ENCODE results near the gene PPEF2.
"Not testable (repeated sequence)": the region's sequence is repeated elsewhere in the genome, so short reads cannot be mapped to it uniquely, and the experiment has no call there.

The PPEF2 gene

GRCh38 chr4:75921910-75922309 is 19.7 kb upstream of the PPEF2 start:
- FAIRE-seq: no peak
- TF ChIP-seq TAF1 (IDR thresholded peaks at IDR 0.05; ENCODE audit: borderline replicate concordance, low read depth, low read length) (no peak), POLR2AphosphoS5 (IDR thresholded peaks at IDR 0.05; ENCODE audit: low read depth, low read length) (no peak), POLR2A (IDR thresholded peaks at IDR 0.05; ENCODE audit: low read depth, low read length) (no peak)
- DNase-seq (ENCODE audit: insufficient read length): no peak

DNA sequence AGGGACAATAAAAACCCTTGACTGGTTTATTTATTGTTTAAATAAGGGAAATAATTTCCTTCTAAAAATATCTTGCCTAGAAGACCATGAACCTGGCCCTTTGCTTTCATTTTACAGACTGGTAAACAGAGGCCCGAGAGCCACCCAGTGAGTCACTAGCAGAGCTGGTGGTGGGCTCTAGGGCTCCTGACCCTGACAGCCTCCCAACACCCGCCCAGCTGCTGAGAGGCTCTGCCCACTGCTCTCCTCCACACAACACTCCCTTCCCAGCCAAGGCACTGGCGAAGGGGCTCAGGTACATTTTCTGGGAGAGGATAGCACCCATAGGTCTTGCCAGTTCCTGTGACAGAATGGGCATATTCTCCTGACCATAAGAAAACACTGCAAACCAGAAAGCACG is 18.1 kb upstream of the PPEF2 start:
- TF ChIP-seq TAF1 (IDR thresholded peaks at IDR 0.05; ENCODE audit: borderline replicate concordance, low read depth, low read length) (no peak), POLR2A (IDR thresholded peaks at IDR 0.05; ENCODE audit: low read depth, low read length) (no peak)
- FAIRE-seq: no peak
- DNase-seq (ENCODE audit: insufficient read length): no peak

GRCh38 chr4:75919920-75920319 is 17.7 kb upstream of the PPEF2 start:
- no peak for TF ChIP-seq TAF1 (IDR thresholded peaks at IDR 0.05; ENCODE audit: borderline replicate concordance, low read depth, low read length)
- TF ChIP-seq POLR2A (IDR thresholded peaks at IDR 0.05; ENCODE audit: low read depth, low read length): no peak
- TF ChIP-seq POLR2AphosphoS5 (IDR thresholded peaks at IDR 0.05; ENCODE audit: low read depth, low read length): no peak
- no peak for FAIRE-seq
- no peak for DNase-seq (ENCODE audit: insufficient read length)

DNA sequence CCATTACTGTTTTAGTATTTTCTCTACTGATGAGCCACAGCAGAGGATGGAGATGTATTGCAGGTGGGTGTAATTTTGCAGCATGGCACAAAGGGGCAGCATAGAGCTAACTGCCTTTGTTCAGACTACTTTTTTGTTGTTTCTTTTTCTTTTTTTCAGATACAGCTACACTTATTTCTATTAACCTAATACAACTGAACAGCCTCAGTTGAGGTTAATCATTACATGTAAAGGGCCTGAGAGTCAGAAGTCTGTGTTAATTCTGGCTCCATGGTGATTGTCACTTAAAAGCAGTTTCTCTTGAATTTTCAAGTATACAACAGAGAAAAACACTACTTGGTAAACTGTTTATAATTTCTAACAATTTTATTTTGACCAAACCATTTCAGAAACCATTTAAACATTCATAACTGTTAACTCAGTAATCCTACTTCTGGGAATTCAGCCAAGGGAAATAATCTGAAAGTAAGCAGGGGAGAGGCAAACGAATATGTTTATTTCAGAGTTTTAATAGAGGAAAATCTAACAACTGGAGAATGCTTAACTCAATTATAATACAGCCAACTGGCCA is 13.9 kb upstream of the PPEF2 start:
- TF ChIP-seq POLR2AphosphoS5 (IDR thresholded peaks at IDR 0.05; ENCODE audit: low read depth, low read length) (no peak), POLR2A (IDR thresholded peaks at IDR 0.05; ENCODE audit: low read depth, low read length) (no peak), TAF1 (IDR thresholded peaks at IDR 0.05; ENCODE audit: borderline replicate concordance, low read depth, low read length) (no peak)
- peak; percentile 88 for FAIRE-seq
- no peak for DNase-seq (ENCODE audit: insufficient read length)

DNA sequence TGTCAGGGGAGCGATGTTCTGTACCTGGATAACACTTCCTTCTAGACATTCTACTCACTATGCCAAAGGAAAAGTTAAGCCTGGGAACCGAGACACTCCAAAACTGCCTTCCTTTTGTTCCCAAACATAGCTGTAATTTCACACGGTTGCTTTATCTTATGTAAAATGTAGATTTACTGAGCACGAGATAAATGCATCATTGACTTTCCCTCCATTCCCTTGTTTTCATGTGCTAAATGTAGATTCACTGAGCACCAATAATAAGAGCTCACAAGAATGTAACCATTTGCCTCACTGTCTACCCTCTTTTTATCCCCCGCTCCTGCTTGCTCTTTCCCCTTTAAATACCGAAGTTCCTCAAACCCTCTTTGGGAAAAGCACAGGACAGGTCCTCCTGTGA is 10.7 kb upstream of the PPEF2 start:
- no peak for FAIRE-seq
- TF ChIP-seq POLR2A (IDR thresholded peaks at IDR 0.05; ENCODE audit: low read depth, low read length): no peak
- no peak for TF ChIP-seq POLR2AphosphoS5 (IDR thresholded peaks at IDR 0.05; ENCODE audit: low read depth, low read length)
- TF ChIP-seq TAF1 (IDR thresholded peaks at IDR 0.05; ENCODE audit: borderline replicate concordance, low read depth, low read length): no peak

GRCh38 chr4:75910831-75911230 is 8.6 kb upstream of the PPEF2 start:
- FAIRE-seq: not testable (repeated sequence)

More for the DNA sequence above, 10.7 kb upstream of the PPEF2 start:
- DNase-seq (ENCODE audit: insufficient read length): no peak

DNA sequence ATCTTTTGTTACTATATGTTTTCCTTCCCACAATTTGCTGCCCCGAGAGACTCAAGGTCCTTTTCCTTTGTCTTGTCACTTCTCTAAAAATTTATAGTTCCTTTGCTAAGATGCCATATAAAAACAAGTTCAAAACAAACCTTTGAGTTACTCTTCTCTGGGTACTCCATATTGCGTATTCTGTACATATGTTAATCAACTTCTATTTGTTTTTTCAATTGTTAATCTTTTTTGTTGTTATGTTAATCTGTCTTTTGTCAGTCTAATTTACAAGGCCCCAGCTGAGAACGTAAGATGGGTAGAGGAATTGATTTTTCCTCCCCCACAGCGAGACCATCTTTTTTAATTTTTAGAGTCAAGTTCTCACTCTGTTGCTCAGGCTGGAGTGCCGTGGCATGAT is 7.2 kb upstream of the PPEF2 start:
- no peak for DNase-seq (ENCODE audit: insufficient read length)
- FAIRE-seq: no peak
- TF ChIP-seq POLR2AphosphoS5 (IDR thresholded peaks at IDR 0.05; ENCODE audit: low read depth, low read length) (no peak), TAF1 (IDR thresholded peaks at IDR 0.05; ENCODE audit: borderline replicate concordance, low read depth, low read length) (no peak), POLR2A (IDR thresholded peaks at IDR 0.05; ENCODE audit: low read depth, low read length) (no peak)

More at GRCh38 chr4:75910831-75911230, 8.6 kb upstream of the PPEF2 start:
- not testable (repeated sequence) for DNase-seq (ENCODE audit: insufficient read length)

DNA sequence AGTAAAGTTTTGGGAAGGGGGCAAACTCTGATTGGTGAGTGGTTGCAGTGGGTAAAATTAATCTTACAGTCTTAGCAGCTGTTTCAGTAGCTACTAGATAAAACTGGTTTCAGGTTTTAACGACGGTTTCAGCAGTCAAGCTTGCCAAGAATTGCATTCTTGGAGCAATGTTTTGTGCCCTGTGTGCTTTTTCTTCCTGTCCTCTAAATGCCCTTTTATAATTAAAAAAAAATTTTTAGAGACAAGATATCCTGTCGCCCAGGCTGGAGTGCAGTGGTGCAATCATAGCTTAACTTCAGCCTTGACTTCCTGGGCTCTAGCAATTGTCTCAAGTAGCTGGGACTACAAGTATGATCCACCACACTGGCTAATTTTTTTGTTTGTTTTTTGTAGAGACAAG is 6.3 kb upstream of the PPEF2 start:
- no peak for DNase-seq (ENCODE audit: insufficient read length)
- FAIRE-seq: no peak
- no peak for TF ChIP-seq TAF1 (IDR thresholded peaks at IDR 0.05; ENCODE audit: borderline replicate concordance, low read depth, low read length)
- no peak for TF ChIP-seq POLR2A (IDR thresholded peaks at IDR 0.05; ENCODE audit: low read depth, low read length)
- no peak for TF ChIP-seq POLR2AphosphoS5 (IDR thresholded peaks at IDR 0.05; ENCODE audit: low read depth, low read length)

GRCh38 chr4:75907966-75908365 is 5.7 kb upstream of the PPEF2 start:
- FAIRE-seq: no peak
- no peak for TF ChIP-seq POLR2A (IDR thresholded peaks at IDR 0.05; ENCODE audit: low read depth, low read length)
- no peak for TF ChIP-seq TAF1 (IDR thresholded peaks at IDR 0.05; ENCODE audit: borderline replicate concordance, low read depth, low read length)
- TF ChIP-seq POLR2AphosphoS5 (IDR thresholded peaks at IDR 0.05; ENCODE audit: low read depth, low read length): no peak
- DNase-seq (ENCODE audit: insufficient read length): no peak

- DNase-seq (ENCODE audit: insufficient read length) (no peak), FAIRE-seq (no peak)
- TF ChIP-seq POLR2AphosphoS5 (IDR thresholded peaks at IDR 0.05; ENCODE audit: low read depth, low read length) (no peak), POLR2A (IDR thresholded peaks at IDR 0.05; ENCODE audit: low read depth, low read length) (no peak), TAF1 (IDR thresholded peaks at IDR 0.05; ENCODE audit: borderline replicate concordance, low read depth, low read length) (no peak)
Measured at GRCh38 chr4:75904076-75904475, 1.8 kb upstream of the PPEF2 start.

GRCh38 chr4:75898536-75898935 is 3.7 kb downstream of the PPEF2 start:
- DNase-seq (ENCODE audit: insufficient read length) (no peak), FAIRE-seq (no peak)
- no peak for TF ChIP-seq POLR2A (IDR thresholded peaks at IDR 0.05; ENCODE audit: low read depth, low read length)
- no peak for TF ChIP-seq POLR2AphosphoS5 (IDR thresholded peaks at IDR 0.05; ENCODE audit: low read depth, low read length)
- no peak for TF ChIP-seq TAF1 (IDR thresholded peaks at IDR 0.05; ENCODE audit: borderline replicate concordance, low read depth, low read length)

DNA sequence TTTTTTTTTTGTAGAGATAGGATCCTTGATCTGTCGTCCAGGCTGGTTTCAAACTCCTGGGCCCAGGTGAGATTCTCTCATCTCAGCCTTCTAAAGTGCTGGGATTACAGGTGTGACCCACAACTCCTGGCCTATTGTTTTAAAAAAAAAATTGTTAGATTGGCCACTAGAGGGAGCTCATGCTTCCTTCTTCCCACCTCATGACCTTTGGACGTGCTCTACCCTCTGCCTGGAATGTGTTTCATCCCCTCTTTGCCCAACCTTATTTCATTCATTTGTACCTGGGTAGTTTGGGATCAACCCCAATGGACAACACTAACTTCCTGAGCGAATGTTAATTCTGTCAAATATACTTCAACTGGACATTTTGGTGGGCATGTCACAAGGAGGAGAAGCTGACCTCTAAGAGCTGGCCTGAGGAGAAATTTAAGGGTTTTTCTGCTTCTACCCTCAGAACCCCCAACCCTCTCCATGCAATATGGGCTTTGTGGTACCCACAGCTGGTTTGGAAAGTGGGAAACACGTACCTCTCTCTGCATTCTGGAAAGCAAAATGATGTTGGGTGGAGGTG is 6.4 kb downstream of the PPEF2 start:
- DNase-seq (ENCODE audit: insufficient read length): peak; percentile 25
- FAIRE-seq: peak; percentile 21
- no peak for TF ChIP-seq TAF1 (IDR thresholded peaks at IDR 0.05; ENCODE audit: borderline replicate concordance, low read depth, low read length)
- no peak for TF ChIP-seq POLR2A (IDR thresholded peaks at IDR 0.05; ENCODE audit: low read depth, low read length)
- no peak for TF ChIP-seq POLR2AphosphoS5 (IDR thresholded peaks at IDR 0.05; ENCODE audit: low read depth, low read length)
